SK-N-SH (cell line): ENCODE measurements around the gene PANX2. TPM values are rescaled to one million over a fixed set of nuclear protein-coding genes. Genes with fewer than 3 reads are reported as not detected.

Experiments used
- CTCF ChIA-PET: fragments of 300-600, 350-600 bp; formaldehyde crosslinking; extraction: SDS; loops from one replicate; lab custom pipeline; 2021; lab: Yijun Ruan, JAX
- POLR2A ChIA-PET: fragments of 350-600 bp; sonication (Branson Sonifier 250); formaldehyde crosslinking; extraction: SDS; loops from one replicate; lab custom pipeline; 2020; ENCODE audit warnings: antibody characterized with exemption, inconsistent platforms; lab: Yijun Ruan, JAX
- DNase-seq: peaks from one replicate; pipeline ENCODE4 v3.0.0; 2012
- H2AFZ ChIP-seq: fragments of 200-600 bp; sonication (generic); 2 replicates; pipeline ENCODE4 v1.8.1; 2016; ENCODE audit warnings: antibody characterized with exemption, mild to moderate bottlenecking, low read depth
- H3F3A ChIP-seq: fragments of 200-600 bp; sonication (generic); replicated peaks from 2 replicates; pipeline ENCODE3; 2016; ENCODE audit warnings: antibody characterized with exemption, mild to moderate bottlenecking; ENCODE audit not compliant: insufficient read depth
- H3K27ac ChIP-seq, 2 experiments: fragments of 200-500 bp in 1 of 2; fragments of 200-600 bp in 1 of 2; sonication (Bioruptor generic) in 1 of 2; sonication (generic), shearing (Covaris generic) in 1 of 2; 2 replicates each; pipeline versions ENCODE4 v1.5.1 to v1.6.1; 2014 to 2016; ENCODE audit warnings: low read depth in 2 of 2, inconsistent platforms in 1 of 2, low read length in 1 of 2, mild to moderate bottlenecking in 1 of 2, mixed read lengths in 1 of 2
- H3K27me3 ChIP-seq: fragments of 200-600 bp; sonication (generic), shearing (Covaris generic); 2 replicates; pipeline ENCODE4 v1.6.1; 2016; ENCODE audit warnings: mixed run types; ENCODE audit not compliant: insufficient read depth
- H3K36me3 ChIP-seq, 2 experiments: fragments of 200-500 bp in 1 of 2; fragments of 200-600 bp in 1 of 2; sonication (Bioruptor generic) in 1 of 2; sonication (generic) in 1 of 2; replicated peaks in 1 of 2; 2 replicates each; pipeline versions ENCODE3 to v1.5.1; 2014 to 2016; ENCODE audit warnings: low read length in 1 of 2, mild to moderate bottlenecking in 1 of 2; ENCODE audit not compliant: insufficient read depth in 2 of 2, control insufficient read depth in 1 of 2
- H3K4me1 ChIP-seq, 2 experiments: fragments of 200-500 bp in 1 of 2; fragments of 200-600 bp in 1 of 2; sonication (Bioruptor generic) in 1 of 2; sonication (generic), shearing (Covaris generic) in 1 of 2; 2 replicates each; pipeline versions ENCODE4 v1.5.1 to v1.6.1; 2014 to 2016; ENCODE audit warnings: low read depth in 1 of 2, low read length in 1 of 2, mixed run types in 1 of 2; ENCODE audit not compliant: insufficient read depth in 2 of 2, control insufficient read depth in 1 of 2
- H3K4me2 ChIP-seq: fragments of 200-600 bp; sonication (generic), shearing (Covaris generic); 2 replicates; pipeline ENCODE4 v1.6.1; 2017; ENCODE audit warnings: mixed run types
- H3K4me3 ChIP-seq, 2 experiments: fragments of 200-500 bp in 1 of 2; fragments of 200-600 bp in 1 of 2; sonication (Bioruptor generic) in 1 of 2; sonication (generic), shearing (Covaris generic) in 1 of 2; 2 replicates each; pipeline versions ENCODE4 v1.5.1 to v1.8.1; 2014 to 2016; ENCODE audit warnings: low read depth in 2 of 2, inconsistent platforms in 1 of 2, low read length in 1 of 2, mild to moderate bottlenecking in 1 of 2, mixed read lengths in 1 of 2, moderate library complexity in 1 of 2
- H3K79me2 ChIP-seq: fragments of 200-600 bp; sonication (generic); 2 replicates; pipeline ENCODE4 v1.8.1; 2017; ENCODE audit warnings: mild to moderate bottlenecking; ENCODE audit not compliant: insufficient read depth
- H3K9ac ChIP-seq: fragments of 200-600 bp; sonication (generic); 2 replicates; pipeline ENCODE4 v1.6.1; 2017; ENCODE audit warnings: mixed run types
- H3K9me2 ChIP-seq: fragments of 200-600 bp; sonication (generic); 2 replicates; pipeline ENCODE4 v1.6.1; 2017; ENCODE audit warnings: mixed run types
- H3K9me3 ChIP-seq: fragments of 200-600 bp; sonication (generic); 2 replicates; pipeline ENCODE4 v1.6.1; 2017; ENCODE audit warnings: mixed run types, mild to moderate bottlenecking, moderate library complexity
- H4K20me1 ChIP-seq: fragments of 200-600 bp; sonication (generic); 2 replicates; pipeline ENCODE4 v1.6.1; 2017; ENCODE audit warnings: mild to moderate bottlenecking, mixed run types; ENCODE audit not compliant: insufficient read depth
- CHD2 ChIP-seq: fragments of 150-350 bp; IDR thresholded peaks from 2 replicates; pipeline ENCODE4 v1.6.1; 2018; ENCODE audit warnings: low read length; ENCODE audit not compliant: partially characterized antibody
- ELF1 ChIP-seq: IDR thresholded peaks from 2 replicates; pipeline ENCODE4 v1.4.0; 2012
- EP300 ChIP-seq, 2 experiments: IDR thresholded peaks; 2 replicates each; pipeline versions ENCODE4 v1.4.0 to v1.6.1; 2012; ENCODE audit warnings: borderline replicate concordance in 1 of 2, low read depth in 1 of 2, low read length in 1 of 2
- EZH2phosphoT487 ChIP-seq: fragments of 200-600 bp; sonication (generic); IDR thresholded peaks from 2 replicates; pipeline ENCODE4 v1.6.1; 2017; ENCODE audit warnings: low read depth, mixed run types, mild to moderate bottlenecking, antibody characterized with exemption, moderate library complexity, borderline replicate concordance
- FOSL2 ChIP-seq: IDR thresholded peaks from 2 replicates; pipeline ENCODE4 v1.4.0; 2012; ENCODE audit warnings: low read depth, mild to moderate bottlenecking, moderate library complexity, borderline replicate concordance
- FOXM1 ChIP-seq: IDR thresholded peaks from 2 replicates; pipeline ENCODE4 v1.4.0; 2012; ENCODE audit warnings: low read depth, mild to moderate bottlenecking
- GABPA ChIP-seq: IDR thresholded peaks from 2 replicates; pipeline ENCODE4 v1.4.0; 2012; ENCODE audit warnings: low read depth, mild to moderate bottlenecking
- JUND ChIP-seq: IDR thresholded peaks from 2 replicates; pipeline ENCODE4 v1.4.0; 2012
- MEF2A ChIP-seq: IDR thresholded peaks from 2 replicates; pipeline ENCODE4 v1.4.0; 2012; ENCODE audit warnings: low read depth, borderline replicate concordance
- PBX3 ChIP-seq: IDR thresholded peaks from 2 replicates; pipeline ENCODE4; 2012
- REST ChIP-seq: IDR thresholded peaks from 2 replicates; pipeline ENCODE4 v1.6.1; 2012; ENCODE audit warnings: mild to moderate bottlenecking, low read depth, low read length, moderate library complexity
- RFX5 ChIP-seq: IDR thresholded peaks from 2 replicates; pipeline ENCODE4 v1.6.1; 2012; ENCODE audit warnings: mild to moderate bottlenecking, improper control_type of control experiment, low read length
- SIN3A ChIP-seq: IDR thresholded peaks from 2 replicates; pipeline ENCODE4 v1.6.1; 2012; ENCODE audit warnings: low read depth, mild to moderate bottlenecking, low read length, moderate library complexity, borderline replicate concordance
- SMC3 ChIP-seq: IDR thresholded peaks from 2 replicates; pipeline ENCODE4 v1.6.1; 2012; ENCODE audit warnings: low read depth, low read length, improper control_type of control experiment
- TAF1 ChIP-seq: IDR thresholded peaks from 2 replicates; pipeline ENCODE4 v1.6.1; 2012; ENCODE audit warnings: low read depth, mild to moderate bottlenecking, low read length, moderate library complexity, borderline replicate concordance
- USF1 ChIP-seq: IDR thresholded peaks from 2 replicates; pipeline ENCODE4 v1.4.0; 2012; ENCODE audit warnings: low read depth, borderline replicate concordance
- USF2 ChIP-seq: fragments of 150-350 bp; IDR thresholded peaks from 2 replicates; pipeline ENCODE4 v1.6.1; 2017; ENCODE audit warnings: antibody characterized with exemption, low read length, low read depth, borderline replicate concordance
- ZBTB33 ChIP-seq: IDR thresholded peaks from 2 replicates; pipeline ENCODE4 v1.4.0; 2012; ENCODE audit warnings: low read depth, borderline replicate concordance
- WGBS: methylation state at CpG from one replicate; pipeline ENCODE4 v1.1.6; 2017; ENCODE audit warnings: low lambda C conversion rate; 5-methylcytosine and 5-hydroxymethylcytosine counted together
- polyA plus RNA-seq, 3 experiments: library from polyadenylated mRNA; depleted of rRNA; stranded (reverse); fragments of >200 nt; gene quantifications; 2 replicates each; pipeline ENCODE4 v1.2.3, GENCODE V29; 2012
- TF ChIP-seq, protein P1 (sequence below): IDR thresholded peaks from 2 replicates; pipeline ENCODE4 v1.4.0; 2012; ENCODE audit warnings: low read depth

PANX2 gene
- polyA plus RNA-seq, 1 of the 3 experiments (the other 2 are of a cell fraction): 2.4 TPM

DNA sequence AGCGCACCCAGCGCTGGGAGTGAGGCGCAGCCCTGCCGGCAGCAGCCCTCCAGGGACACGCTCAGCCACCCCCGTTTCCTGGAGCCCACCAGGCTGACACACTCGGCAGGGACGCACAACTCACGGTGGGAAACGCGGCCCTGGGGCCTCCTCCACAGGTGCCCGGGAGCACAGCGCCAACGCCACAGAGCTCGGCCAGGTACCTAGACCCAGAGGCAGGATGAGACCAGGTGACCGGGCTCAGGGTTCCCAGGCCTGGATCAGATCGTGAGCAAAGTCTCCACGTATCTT lies 56.3 kb downstream of the PANX2 start:
- POLR2A ChIA-PET: no interaction called here
- H3K79me2 ChIP-seq: peaks cover 11% of the 10 kb centered on the region; the same call in 1 of the 2 replicates
- TF ChIP-seq FOXM1 (no peak), RFX5 (no peak), CHD2 (no peak), EZH2phosphoT487 (no peak), ZBTB33 (no peak), USF1 (no peak), FOSL2 (no peak), MEF2A (no peak), GABPA (no peak), USF2 (no peak), ELF1 (no peak), SMC3 (no peak), PBX3 (no peak), JUND (no peak), EP300 (IDR thresholded peaks at IDR 0.05; ENCODE audit: borderline replicate concordance in 1 of 2, low read depth in 1 of 2, low read length in 1 of 2) (no peak), TAF1 (no peak), REST (no peak), SIN3A (no peak)
- TF ChIP-seq, protein P1, sequence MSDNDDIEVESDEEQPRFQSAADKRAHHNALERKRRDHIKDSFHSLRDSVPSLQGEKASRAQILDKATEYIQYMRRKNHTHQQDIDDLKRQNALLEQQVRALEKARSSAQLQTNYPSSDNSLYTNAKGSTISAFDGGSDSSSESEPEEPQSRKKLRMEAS: no peak
- TF ChIP-seq, all 33 proteins: peak for 0
- H3K9me2 ChIP-seq: no peaks in the 10 kb centered on the region
- no peaks in the 10 kb centered on the region for H4K20me1 ChIP-seq
- H3K4me2 ChIP-seq: no peak overlapping the region
- H3K36me3 ChIP-seq: peaks cover 0 to 36% of the 10 kb centered on the region in 2 experiments
- H3K4me3 ChIP-seq: no peak overlapping the region
- H3K9me3 ChIP-seq: no peaks in the 10 kb centered on the region
- DNase-seq: no peak
- H3K27me3 ChIP-seq: no peaks in the 10 kb centered on the region
- H3K4me1 ChIP-seq: no peaks in the 10 kb centered on the region
- H3K27ac ChIP-seq: no peak overlapping the region
- no peak overlapping the region for H3K9ac ChIP-seq
- CTCF ChIA-PET: interaction anchor here (0.9 to 2.1 kb wide), 5 partner anchors 10 to 272 kb away, joined by 3 to 13 read pairs (median 3); no protein-coding TSS in a partner anchor
- H2AFZ ChIP-seq: no peak overlapping the region
- WGBS: 100% methylated on average over 4 of the region's 18 CpGs
- H3F3A ChIP-seq: no peaks in the 10 kb centered on the region
